ENCODE results near the gene KCND3. TPM values are rescaled to one million over a fixed set of nuclear protein-coding genes. Genes with fewer than 3 reads are reported as not detected.

Gene KCND3
- total RNA-seq, 1 experiment from 2014 or later, result 0.15 TPM

- Histone ChIP-seq H2AFZ (ENCODE audit: low read length) (no peak overlapping the region), H2BK12ac (ENCODE audit: insufficient read length, low read depth, low read length) (no peak overlapping the region)
- WGBS (ENCODE audit: extremely low coverage, insufficient read length, low lambda C conversion rate), result no CpG with 5 or more reads among the region's 3 CpGs
Observed at GRCh38 chr1:111967886-111968285, 21.6 kb downstream of the KCND3 start.

More at GRCh38 chr1:111967886-111968285, 21.6 kb downstream of the KCND3 start:
- no peak overlapping the region for H3K27ac ChIP-seq (ENCODE audit: insufficient read length, low read depth, low read length)
- H3K79me2 ChIP-seq (ENCODE audit: insufficient read depth, low read length), result no peaks in the 10 kb centered on the region
- H4K91ac ChIP-seq (ENCODE audit: insufficient read length, low read depth, low read length), result no peak overlapping the region
- H4K8ac ChIP-seq (replicated peaks; ENCODE audit: insufficient read length, low read depth, low read length), result no peak overlapping the region
- no peak overlapping the region for H2BK120ac ChIP-seq (ENCODE audit: low read depth, low read length, poor library complexity, severe bottlenecking)
- H3K4me1 ChIP-seq (ENCODE audit: insufficient read depth, low read length), result peaks cover 8% of the 10 kb centered on the region
- no peak overlapping the region for H4K5ac ChIP-seq (ENCODE audit: insufficient read length, low read depth, low read length)
- H3K14ac ChIP-seq (ENCODE audit: insufficient read depth, low read length), result no peak overlapping the region
- Mint-ChIP-seq H3K4me3 (no peak overlapping the region), H3K4me1 (peaks cover 23 to 24% of the 10 kb centered on the region in 2 experiments), H3K27me3 (ENCODE audit: low read depth) (peaks cover 24% of the 10 kb centered on the region), H3K36me3 (ENCODE audit: insufficient read depth in 1 of 3, low read depth in 3 of 3) (no peaks in the 10 kb centered on the region), H3K9me3 (no peaks in the 10 kb centered on the region), H3K27ac (0 out of 7 replicates have a peak overlapping the region, but pooled peaks of 1 of the 3 experiments have one; percentile 23)
- DNase-seq, result no peak
- H3K27me3 ChIP-seq (ENCODE audit: insufficient read depth, low read length), result 0 out of 2 replicates have a peak, but pooled peaks cover 2% of the 10 kb centered on the region
- H3K18ac ChIP-seq (ENCODE audit: insufficient read length, low read depth, low read length), result no peak overlapping the region
- no peak overlapping the region for H3K4me2 ChIP-seq (ENCODE audit: insufficient read depth, insufficient read length, low read length)
- H3K4ac ChIP-seq (ENCODE audit: low read depth, low read length), result no peak overlapping the region
- TF ChIP-seq, protein P1, sequence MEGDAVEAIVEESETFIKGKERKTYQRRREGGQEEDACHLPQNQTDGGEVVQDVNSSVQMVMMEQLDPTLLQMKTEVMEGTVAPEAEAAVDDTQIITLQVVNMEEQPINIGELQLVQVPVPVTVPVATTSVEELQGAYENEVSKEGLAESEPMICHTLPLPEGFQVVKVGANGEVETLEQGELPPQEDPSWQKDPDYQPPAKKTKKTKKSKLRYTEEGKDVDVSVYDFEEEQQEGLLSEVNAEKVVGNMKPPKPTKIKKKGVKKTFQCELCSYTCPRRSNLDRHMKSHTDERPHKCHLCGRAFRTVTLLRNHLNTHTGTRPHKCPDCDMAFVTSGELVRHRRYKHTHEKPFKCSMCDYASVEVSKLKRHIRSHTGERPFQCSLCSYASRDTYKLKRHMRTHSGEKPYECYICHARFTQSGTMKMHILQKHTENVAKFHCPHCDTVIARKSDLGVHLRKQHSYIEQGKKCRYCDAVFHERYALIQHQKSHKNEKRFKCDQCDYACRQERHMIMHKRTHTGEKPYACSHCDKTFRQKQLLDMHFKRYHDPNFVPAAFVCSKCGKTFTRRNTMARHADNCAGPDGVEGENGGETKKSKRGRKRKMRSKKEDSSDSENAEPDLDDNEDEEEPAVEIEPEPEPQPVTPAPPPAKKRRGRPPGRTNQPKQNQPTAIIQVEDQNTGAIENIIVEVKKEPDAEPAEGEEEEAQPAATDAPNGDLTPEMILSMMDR (conservative IDR thresholded peaks at IDR 0.05), result no peak
- no peaks in the 10 kb centered on the region for H3K79me1 ChIP-seq (ENCODE audit: insufficient read depth, low read depth, low read length, poor library complexity, severe bottlenecking)
- no peak overlapping the region for H3K23ac ChIP-seq (ENCODE audit: insufficient read length, low read depth, low read length)
- H3T11ph ChIP-seq (ENCODE audit: low read length), result no peak overlapping the region
- no peaks in the 10 kb centered on the region for H3K9me3 ChIP-seq (ENCODE audit: control insufficient read depth, low read depth, low read length)
- no peak overlapping the region for H3K56ac ChIP-seq (ENCODE audit: insufficient read length, low read depth, low read length)
- no peak overlapping the region for H3K9ac ChIP-seq (ENCODE audit: extremely low read depth, insufficient read length, low read length)
- H2BK5ac ChIP-seq (ENCODE audit: insufficient read length, low read length), result no peak overlapping the region
- no peak overlapping the region for H2BK15ac ChIP-seq (ENCODE audit: low read depth, low read length)
- no peak overlapping the region for H2BK20ac ChIP-seq (ENCODE audit: low read depth, low read length, poor library complexity, severe bottlenecking)
- H3K23me2 ChIP-seq (ENCODE audit: insufficient read length, low read depth, low read length, poor library complexity, severe bottlenecking), result no peaks in the 10 kb centered on the region
- H4K20me1 ChIP-seq (ENCODE audit: control insufficient read depth, insufficient read depth, insufficient read length), result no peaks in the 10 kb centered on the region
- no peak overlapping the region for H2AK5ac ChIP-seq (ENCODE audit: insufficient read length, low read length)

Data from H9 (cell line).